Astrocyte of the spinal cord (primary cell): ENCODE measurements around the gene PRPF39.

ENCODE experiments used
- DNase-seq: peaks from one replicate; pipeline ENCODE4 v3.0.0; 2011; ENCODE audit warnings: low read depth, low spot score
- H3K4me3 ChIP-seq: 2 replicates; pipeline ENCODE4 v1.5.1; 2011; ENCODE audit warnings: low read depth, mild to moderate bottlenecking, low read length, moderate library complexity
- in situ Hi-C: cut with HindIII; loops from 2 replicates; pipeline ENCODE4 v1.10.0; 2017; ENCODE audit warnings: low sequenced_read_pairs
- TF ChIP-seq, protein P1 (sequence below): IDR thresholded peaks from 2 replicates; pipeline ENCODE4 v1.5.1; 2012; ENCODE audit warnings: low read depth, mild to moderate bottlenecking, low read length, inconsistent platforms

Gene PRPF39

DNA sequence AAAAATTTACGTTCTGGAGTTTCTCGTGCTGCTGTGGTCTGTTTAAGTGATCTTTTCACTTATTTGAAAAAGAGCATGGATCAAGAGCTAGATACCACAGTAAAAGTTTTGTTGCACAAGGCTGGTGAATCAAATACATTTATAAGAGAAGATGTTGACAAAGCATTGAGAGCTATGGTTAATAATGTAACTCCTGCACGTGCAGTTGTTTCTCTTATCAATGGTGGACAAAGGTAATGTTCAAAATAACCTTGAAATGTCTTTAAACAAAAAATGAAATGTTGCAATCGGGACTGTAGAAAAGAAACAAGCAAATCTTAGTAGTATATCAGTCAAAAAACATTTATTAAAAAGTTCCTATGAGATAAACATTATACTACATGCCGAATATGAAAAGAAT lies 39.3 kb upstream of the PRPF39 start:
- no peak for DNase-seq
- TF ChIP-seq, protein P1, sequence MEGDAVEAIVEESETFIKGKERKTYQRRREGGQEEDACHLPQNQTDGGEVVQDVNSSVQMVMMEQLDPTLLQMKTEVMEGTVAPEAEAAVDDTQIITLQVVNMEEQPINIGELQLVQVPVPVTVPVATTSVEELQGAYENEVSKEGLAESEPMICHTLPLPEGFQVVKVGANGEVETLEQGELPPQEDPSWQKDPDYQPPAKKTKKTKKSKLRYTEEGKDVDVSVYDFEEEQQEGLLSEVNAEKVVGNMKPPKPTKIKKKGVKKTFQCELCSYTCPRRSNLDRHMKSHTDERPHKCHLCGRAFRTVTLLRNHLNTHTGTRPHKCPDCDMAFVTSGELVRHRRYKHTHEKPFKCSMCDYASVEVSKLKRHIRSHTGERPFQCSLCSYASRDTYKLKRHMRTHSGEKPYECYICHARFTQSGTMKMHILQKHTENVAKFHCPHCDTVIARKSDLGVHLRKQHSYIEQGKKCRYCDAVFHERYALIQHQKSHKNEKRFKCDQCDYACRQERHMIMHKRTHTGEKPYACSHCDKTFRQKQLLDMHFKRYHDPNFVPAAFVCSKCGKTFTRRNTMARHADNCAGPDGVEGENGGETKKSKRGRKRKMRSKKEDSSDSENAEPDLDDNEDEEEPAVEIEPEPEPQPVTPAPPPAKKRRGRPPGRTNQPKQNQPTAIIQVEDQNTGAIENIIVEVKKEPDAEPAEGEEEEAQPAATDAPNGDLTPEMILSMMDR = no peak
- H3K4me3 ChIP-seq = no peak overlapping the region
- in situ Hi-C loops = no loop called here

DNA sequence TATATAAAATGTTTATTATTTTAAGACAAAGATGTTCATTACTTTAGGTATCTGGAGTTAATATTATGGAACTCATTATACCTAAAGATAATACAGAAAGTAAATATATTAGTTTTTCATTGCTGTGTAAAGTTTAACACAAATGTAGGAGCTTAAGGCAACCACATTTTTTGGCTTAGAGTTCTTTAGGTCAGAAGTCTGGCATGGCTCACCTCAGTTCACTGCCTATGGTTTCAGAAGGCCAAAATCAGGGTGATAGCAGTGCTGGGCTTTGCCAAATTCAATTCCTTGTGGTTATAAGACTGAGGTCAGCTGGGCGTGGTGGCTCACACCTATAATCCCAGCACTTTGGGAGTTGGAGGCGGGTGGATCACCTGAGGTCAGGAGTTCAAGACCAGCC lies 35.5 kb upstream of the PRPF39 start:
- no peak for DNase-seq
- H3K4me3 ChIP-seq = no peak overlapping the region
- TF ChIP-seq, protein P1 = no peak
- in situ Hi-C loops = no loop called here

DNA sequence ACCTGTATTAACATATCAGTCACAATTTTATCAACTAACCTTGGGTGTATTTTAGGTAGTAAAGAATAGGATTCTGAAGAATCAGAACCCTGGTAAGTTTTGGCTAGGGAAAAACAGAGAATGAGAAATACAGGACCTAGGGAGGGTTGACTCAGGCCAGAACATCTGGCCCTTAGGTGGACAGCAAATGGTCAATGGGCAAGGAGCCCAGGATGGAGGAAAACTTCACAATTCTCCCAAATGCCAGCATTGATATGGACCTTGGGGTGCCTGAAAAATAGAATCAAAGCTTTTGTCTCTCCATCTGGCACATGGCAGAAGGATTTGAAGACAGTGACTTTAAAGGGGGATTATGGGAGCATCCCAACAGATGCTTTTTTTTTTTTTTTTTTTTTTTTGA lies 32.7 kb upstream of the PRPF39 start:
- H3K4me3 ChIP-seq = no peak overlapping the region
- in situ Hi-C loops = no loop called here
- TF ChIP-seq, protein P1 = no peak
- no peak for DNase-seq

DNA sequence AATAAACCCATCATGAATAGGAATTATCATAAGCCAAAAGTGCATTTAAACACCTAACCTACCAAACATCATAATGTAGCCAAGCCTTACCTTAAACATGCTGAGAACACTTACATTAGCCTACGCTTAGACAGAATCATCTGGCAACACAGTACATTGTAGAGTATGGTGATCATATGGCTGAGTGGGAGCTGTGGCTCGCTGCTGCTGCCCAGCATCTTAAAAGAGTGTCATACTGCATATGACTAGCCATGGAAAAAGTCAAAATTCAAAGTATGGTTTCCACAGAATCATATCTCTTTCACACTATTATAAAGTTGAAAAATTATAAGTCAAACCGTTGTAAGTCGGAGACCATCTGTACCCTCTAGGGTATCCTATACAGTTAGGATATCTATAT lies 32.0 kb upstream of the PRPF39 start:
- in situ Hi-C loops = no loop called here
- H3K4me3 ChIP-seq = no peak overlapping the region
- TF ChIP-seq, protein P1 = no peak
- DNase-seq = no peak

DNA sequence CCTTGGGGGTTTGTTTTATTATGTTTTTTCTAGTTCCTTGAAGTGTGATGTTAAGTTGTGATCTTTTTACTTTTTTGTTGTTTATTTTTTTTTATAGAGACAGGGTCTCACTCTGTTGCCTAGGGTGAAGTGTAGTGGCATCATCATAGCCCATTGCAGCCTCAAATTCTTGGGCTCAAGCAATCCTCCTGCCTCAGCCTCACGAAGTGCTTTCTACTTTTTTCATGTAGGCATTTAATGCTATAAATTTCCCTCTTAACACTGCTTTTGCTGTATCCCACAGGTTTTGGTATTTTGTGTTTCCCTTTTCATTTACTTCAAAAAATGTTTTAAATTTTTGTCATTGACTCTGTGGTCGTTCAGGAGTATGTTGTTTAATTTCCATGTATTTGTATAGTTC lies 26.6 kb upstream of the PRPF39 start:
- H3K4me3 ChIP-seq = no peak overlapping the region
- TF ChIP-seq, protein P1 = no peak
- no peak for DNase-seq
- in situ Hi-C loops = no loop called here

DNA sequence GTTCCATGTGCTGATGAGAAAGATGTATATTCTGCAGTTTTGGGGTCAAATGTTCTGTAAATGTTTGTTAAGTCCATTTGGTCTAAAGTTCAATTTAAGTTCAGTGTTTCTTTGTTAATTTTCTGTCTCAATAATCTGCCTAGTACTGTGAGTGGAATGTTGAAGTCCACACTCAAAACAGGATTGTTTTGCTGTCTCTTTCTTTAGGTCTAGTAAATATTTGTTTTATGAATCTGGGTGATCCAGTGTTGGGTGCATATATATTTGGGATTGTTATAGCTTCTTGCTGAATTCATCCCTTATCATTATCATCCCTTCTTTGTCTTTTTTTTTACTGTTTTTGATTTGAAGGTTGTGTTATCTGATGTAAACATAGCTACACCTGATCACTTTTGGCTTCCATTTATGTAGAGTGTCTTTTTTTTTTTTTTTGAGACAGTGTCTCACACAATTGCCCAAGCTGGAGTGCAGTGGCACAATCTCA lies 26.0 kb upstream of the PRPF39 start:
- in situ Hi-C loops = no loop called here
- TF ChIP-seq, protein P1 = no peak
- DNase-seq = no peak
- H3K4me3 ChIP-seq = no peak overlapping the region

DNA sequence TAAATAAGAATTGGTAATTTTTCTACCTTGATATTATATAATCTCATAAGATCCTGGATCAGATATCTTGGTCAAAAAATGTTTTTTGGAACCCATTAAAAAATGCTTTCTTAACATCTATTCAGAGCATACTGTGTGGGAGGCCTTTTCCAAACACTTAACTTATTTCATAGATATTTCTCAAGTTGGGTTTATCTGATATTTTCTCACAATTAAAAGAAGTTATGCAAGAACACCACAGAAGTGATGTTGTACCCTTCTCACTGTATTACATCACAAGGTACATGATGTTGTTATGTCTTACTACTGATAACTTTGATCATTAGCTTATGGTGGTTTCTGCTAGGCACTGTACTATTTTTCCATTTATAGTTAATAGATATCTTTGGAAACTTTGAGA lies 23.4 kb upstream of the PRPF39 start:
- TF ChIP-seq, protein P1 = no peak
- in situ Hi-C loops = no loop called here
- no peak for DNase-seq

More for the DNA sequence above, 23.4 kb upstream of the PRPF39 start:
- H3K4me3 ChIP-seq = no peak overlapping the region
